GM19395 (cell line): ENCODE measurements around the gene PAX3.
"Not testable (repeated sequence)": the region's sequence is repeated elsewhere in the genome, so short reads cannot be mapped to it uniquely, and the experiment has no call there.

ENCODE experiments used
- ATAC-seq: cut with Tn5 transposase; IDR thresholded peaks from one replicate; pipeline ENCODE4 v1.9.1; 2021; ENCODE audit warnings: mild to moderate bottlenecking, moderate library complexity; ENCODE audit not compliant: unreplicated experiment

The PAX3 gene

GRCh38 chr2:222155003-222155664 is 143.7 kb downstream of the PAX3 start:
- ATAC-seq: not testable (repeated sequence)
